SHP77 treated with DMSO at 0.1 percent for 48 hours (cell line): ENCODE results near the gene DAZL.
"Not testable (repeated sequence)": the region's sequence is repeated elsewhere in the genome, so short reads cannot be mapped to it uniquely, and the experiment has no call there.

Source experiments
- DNase-seq: peaks from one replicate; lab custom pipeline; 2025; lab: John Stamatoyannopoulos, UW

Gene DAZL

GRCh38 chr3:16604887-16605602, at the start of gene DAZL:
Gene DAZL (minus strand): TSS chr3:16605423. CDS start chr3:16605205, 218 bp downstream.
- DNase-seq = no peak

GRCh38 chr3:16654976-16655375, 49.8 kb upstream of the DAZL start:
- no peak for DNase-seq

- no peak for DNase-seq
Observed at GRCh38 chr3:16653712-16654111, 48.5 kb upstream of the DAZL start.

GRCh38 chr3:16647668-16648067, 42.4 kb upstream of the DAZL start:
- DNase-seq = no peak

GRCh38 chr3:16639806-16640205, 34.6 kb upstream of the DAZL start:
- DNase-seq = no peak

GRCh38 chr3:16633948-16634347, 28.7 kb upstream of the DAZL start:
- DNase-seq = no peak

DNA sequence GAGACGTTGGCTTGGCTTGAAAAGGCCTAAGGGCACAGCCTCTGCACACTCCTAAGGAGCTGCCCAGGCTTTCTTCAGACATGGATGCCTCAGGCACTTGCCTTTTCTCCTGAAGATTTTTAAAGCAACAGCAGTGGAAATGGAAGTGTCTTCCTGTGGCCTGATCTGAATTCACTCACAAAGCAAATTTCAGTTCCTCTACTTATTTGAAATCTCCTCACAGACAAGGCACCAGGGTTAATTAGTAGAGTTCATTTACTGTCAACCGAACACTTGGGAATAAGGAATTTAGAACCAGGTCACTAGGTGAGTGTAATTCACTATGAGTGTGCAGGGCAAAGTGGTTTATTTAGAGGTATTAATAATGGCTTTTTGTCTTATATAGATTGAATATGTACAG, 27.2 kb upstream of the DAZL start:
- DNase-seq = no peak

DNA sequence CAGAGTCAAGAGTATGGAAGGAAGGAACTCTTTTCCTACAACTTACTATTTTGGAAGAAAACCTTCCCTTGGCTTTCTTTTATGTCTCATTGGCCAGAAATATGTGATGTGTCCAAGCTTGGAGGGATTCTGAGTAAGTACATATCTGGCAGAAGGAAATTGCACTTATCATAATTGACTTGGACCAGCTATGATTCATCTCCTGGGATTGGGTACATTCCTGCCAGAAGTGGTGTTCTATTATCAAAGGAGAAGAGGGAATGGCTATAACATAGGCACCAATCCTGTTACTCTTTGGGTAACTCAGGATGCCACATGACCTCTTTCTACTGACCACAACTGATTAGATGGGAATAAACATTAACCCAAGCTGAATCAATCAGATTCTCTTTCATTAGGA, 13.5 kb upstream of the DAZL start:
- no peak for DNase-seq

DNA sequence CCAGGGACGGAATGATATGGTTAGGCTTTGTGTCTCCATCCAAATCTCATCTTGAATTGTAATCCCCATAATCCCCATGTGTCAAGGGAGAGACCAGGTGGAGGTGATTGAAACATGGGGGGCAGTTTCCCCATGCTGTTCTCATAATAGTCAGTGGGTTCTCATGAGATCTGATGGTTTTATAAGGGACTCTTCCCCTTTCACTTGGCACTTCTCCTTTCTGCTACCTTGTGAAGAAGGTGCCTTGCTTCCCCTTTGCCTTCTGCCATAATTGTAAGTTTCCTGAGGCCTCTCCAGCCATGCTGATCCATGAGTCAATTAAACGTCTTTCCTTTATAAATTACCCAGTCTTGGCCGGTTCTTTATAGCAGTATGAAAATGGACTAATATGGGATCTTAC, 11.9 kb upstream of the DAZL start:
- not testable (repeated sequence) for DNase-seq

DNA sequence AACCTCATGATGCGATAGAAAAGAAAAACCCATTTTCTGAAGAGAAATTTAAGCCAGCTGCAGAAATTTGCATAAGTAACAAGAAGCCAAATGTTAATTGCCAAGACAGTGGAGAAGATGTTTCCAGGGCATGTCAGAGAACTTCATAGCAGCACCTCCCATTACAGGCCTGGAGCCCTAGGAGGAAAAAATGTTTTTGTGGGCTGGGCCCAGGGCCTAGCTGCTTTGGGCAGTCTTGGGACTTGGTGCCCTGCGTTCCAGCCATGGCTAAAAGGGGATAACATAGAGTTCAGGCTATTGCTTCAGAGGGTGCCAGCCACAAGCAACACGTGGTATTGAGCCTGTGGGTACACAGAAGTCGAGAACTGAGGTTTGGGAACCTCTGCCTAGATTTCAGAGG, 10.9 kb upstream of the DAZL start:
- no peak for DNase-seq

DNA sequence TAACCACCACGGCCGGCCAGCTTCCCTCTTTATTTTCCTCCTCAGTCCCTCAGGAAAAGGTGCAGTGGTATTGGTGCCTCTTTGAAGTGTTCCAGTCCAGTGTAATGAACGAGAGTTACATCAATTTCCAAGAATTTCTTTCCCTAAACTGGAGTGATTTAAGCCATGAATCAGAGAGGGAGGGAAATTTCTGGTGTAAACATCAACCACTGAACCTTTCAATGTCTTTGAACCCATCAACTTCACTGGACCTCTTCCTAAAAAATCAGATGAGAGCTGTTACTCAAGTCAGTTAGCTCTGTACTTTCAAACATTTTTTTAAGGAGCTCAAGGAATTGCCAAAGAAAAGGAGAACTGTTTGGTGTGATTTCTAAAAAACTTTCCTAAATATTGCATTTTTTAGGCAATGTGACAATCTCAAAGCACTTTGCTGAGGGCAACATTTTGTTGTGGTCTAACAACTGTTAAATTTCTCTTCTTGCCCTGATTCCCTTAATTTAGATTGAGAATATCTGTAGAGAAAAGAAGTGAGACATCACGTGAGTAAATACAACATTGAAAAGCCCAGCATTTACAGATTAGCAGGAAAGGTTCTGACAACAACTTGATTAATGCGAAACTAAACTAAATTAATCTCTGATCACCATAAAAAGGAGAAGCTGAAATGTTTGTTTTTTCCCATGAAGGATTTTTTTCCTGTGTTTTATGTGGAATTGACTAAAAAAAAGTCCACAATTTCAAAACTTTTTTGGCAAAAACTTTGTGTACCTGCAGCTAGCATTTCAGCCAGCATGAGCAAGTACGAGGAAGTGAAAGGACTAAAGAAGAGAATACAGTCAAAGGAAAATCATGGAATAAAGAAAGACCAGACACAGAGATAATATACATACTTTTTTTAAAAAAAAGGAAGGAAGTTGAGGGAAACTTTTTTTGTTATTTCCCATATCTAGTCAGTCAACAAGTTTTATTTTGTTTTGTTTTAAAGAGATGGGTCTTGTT, 9.1 kb upstream of the DAZL start:
- no peak for DNase-seq

- DNase-seq = no peak
Observed at GRCh38 chr3:16609927-16610580, 4.8 kb upstream of the DAZL start.

DNA sequence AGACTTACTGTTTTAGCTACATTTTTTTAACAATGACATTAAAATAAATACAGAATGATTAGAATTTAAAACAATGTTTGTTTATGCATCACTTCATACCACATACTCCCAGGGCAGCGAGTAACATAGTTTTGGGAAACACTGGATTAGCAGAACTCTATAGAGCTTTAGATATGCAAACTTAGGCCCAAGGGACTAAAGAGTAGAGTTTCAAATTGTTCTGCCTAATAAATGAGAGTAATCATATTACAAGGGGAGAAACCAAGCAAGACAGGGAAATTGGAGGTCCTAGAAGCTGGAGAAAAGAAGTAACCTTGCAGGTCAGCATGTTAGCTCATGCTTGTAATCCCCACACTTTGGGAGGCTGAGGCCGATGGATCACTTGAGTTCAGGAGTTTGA, 3.6 kb upstream of the DAZL start:
- no peak for DNase-seq

DNA sequence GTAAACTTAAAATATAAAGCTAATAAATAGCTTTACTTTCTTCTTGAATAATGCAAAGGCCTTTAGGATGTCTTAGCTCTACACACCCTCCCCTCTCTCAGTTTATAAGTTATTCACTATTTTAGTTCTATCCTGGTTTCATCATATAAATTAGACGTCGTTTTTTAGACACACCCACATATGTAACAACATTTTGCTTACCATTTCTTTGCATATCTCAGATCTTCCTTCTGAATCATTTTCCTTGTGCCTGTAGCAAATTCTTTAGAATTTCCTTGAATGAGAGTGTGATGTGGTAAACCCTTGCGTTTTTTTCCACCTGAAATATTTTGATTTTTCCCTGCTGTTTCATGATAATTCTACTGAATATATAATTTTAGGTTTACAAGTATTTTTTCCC, 2.5 kb upstream of the DAZL start:
- no peak for DNase-seq

DNA sequence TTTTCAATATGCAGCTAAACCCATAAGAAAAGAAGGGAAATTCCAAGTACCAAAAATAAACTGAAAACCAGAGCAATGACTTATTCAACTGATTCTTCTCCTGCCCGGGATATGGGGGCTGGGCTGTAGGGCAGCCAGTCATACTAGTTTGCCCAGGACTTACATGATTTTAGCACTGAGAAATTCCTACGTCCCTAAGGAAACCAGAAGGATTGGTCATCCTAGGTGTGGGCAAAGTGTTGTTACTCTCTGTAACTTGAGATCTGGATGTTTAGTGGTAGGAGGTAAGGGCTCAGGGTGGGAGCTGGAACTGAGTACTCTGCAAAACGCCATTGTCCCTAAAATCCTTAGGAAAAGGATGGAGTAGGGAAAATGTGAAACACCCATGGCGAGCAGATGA, 1.2 kb upstream of the DAZL start:
- DNase-seq = no peak

DNA sequence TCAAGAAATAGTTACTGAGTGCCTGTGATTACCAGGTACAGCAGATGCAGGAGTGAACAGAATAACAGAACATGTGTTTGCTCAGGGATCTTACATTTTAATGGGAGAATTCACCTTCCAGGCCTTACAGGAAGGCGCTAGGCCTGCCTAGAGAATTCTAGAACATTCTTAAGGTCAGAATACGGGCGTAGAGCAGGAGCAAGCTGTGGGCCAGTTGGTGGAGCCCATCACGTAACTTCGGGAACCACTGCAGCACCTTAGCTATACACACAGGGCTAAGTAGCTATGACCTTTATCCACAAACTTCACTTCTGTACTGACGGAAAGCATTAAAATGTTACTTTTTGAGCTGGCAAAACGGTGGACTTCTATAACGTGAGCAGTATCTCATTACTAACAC, 743 bp upstream of the DAZL start:
- no peak for DNase-seq

- no peak for DNase-seq
Observed at GRCh38 chr3:16604433-16604832, 790 bp downstream of the DAZL start.

DNA sequence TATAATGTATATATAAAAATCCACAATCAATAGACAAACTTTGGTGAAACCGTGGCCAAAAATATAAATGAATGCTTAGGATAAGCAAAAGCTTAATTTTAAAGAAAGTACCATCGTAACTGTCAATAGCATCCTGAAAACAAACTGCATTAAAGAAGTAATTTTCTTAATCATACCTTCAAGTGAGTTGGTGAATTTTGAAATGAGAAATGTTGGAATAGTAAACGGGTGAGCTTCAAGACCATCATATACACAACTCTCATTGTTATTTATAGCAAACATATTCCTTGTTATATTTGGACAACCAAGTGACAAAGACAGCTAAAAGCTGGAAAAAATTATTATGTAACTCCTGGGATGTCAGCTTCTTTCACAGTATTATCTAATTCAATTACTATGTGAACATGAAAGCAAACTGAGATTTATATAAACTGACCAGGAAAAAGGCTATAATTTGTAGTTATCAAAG, 3.7 kb downstream of the DAZL start:
- DNase-seq = no peak

- DNase-seq = peak; percentile 16
Observed at GRCh38 chr3:16600780-16601536, 4.3 kb downstream of the DAZL start.

GRCh38 chr3:16599694-16600093, 5.5 kb downstream of the DAZL start:
- no peak for DNase-seq

GRCh38 chr3:16596352-16597032, 8.7 kb downstream of the DAZL start:
- DNase-seq = no peak
